RWPE1 (cell line): ENCODE data around the gene GRIK4.

Source experiments
- CTCF ChIA-PET: fragments of 350-600 bp; sonication (Branson Sonifier 250); formaldehyde crosslinking; extraction: SDS; loops from one replicate; lab custom pipeline; 2021; lab: Yijun Ruan, JAX
- POLR2A ChIA-PET: fragments of 400-600 bp; formaldehyde crosslinking; extraction: SDS; loops from one replicate; lab custom pipeline; 2020; ENCODE audit warnings: antibody characterized with exemption; ENCODE audit not compliant: low non-redundant PET; lab: Yijun Ruan, JAX
- DNase-seq: peaks from one replicate; pipeline ENCODE4 v3.0.0; 2012; ENCODE audit warnings: low spot score
- H3K27ac ChIP-seq: fragments of 450-650 bp; 2 replicates; pipeline ENCODE4 v1.5.1; 2017
- TF ChIP-seq, protein P1 (sequence below): fragments of 450-650 bp; conservative IDR thresholded peaks from 2 replicates; pipeline ENCODE4 v1.5.1; 2017; ENCODE audit warnings: low read depth, mild to moderate bottlenecking

The GRIK4 gene

DNA sequence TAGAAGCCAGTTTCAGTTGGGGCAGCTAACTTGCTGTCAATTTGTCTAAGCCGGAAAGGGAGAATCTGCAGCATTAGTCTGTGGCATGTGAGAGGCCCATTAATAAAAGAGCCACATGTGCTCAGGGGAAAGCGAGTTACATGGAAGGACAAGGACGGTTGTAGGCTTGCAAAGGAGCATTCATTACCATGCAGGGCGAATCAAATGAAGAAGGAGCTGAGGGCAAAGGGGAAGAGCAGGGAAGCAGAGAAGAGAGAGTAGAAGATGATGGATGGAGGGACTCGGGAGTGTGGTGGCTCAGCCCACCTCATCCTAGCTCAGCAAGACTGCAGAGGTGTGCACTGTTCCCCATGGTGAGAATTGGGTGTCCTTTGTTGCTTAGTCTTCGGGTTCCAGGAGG lies 359.6 kb downstream of the GRIK4 start:
- ChIA-PET POLR2A (no interaction called here), CTCF (interaction anchor here (0.6 kb wide), 1 partner anchor 17 kb away, joined by 3 read pairs; no protein-coding TSS in a partner anchor)
- TF ChIP-seq, protein P1, sequence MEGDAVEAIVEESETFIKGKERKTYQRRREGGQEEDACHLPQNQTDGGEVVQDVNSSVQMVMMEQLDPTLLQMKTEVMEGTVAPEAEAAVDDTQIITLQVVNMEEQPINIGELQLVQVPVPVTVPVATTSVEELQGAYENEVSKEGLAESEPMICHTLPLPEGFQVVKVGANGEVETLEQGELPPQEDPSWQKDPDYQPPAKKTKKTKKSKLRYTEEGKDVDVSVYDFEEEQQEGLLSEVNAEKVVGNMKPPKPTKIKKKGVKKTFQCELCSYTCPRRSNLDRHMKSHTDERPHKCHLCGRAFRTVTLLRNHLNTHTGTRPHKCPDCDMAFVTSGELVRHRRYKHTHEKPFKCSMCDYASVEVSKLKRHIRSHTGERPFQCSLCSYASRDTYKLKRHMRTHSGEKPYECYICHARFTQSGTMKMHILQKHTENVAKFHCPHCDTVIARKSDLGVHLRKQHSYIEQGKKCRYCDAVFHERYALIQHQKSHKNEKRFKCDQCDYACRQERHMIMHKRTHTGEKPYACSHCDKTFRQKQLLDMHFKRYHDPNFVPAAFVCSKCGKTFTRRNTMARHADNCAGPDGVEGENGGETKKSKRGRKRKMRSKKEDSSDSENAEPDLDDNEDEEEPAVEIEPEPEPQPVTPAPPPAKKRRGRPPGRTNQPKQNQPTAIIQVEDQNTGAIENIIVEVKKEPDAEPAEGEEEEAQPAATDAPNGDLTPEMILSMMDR = no peak
- H3K27ac ChIP-seq = no peak overlapping the region
- no peak for DNase-seq

DNA sequence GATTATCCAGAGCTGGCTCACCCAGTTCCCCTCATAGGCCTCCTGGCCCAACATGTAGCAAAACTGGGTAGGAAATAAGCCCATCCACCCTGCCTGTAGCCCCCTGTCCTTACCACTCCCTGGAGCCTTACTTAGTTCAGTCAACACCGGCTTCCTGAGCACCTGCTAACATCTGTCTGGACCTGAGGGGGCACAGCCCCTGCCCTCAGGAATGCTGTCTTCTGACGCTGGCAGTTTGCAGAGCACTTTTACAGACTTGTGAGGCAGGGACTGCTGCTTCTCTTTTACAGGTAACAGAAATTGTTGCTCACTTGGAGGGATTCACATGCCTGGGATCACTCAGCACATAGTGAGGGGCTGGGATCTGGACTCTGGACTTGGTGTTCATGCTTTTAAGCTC lies 360.4 kb downstream of the GRIK4 start:
- TF ChIP-seq, protein P1 = no peak
- H3K27ac ChIP-seq = no peak overlapping the region
- POLR2A ChIA-PET = no interaction called here
- DNase-seq = no peak
- CTCF ChIA-PET = interaction anchor here (0.6 kb wide), 1 partner anchor 122 kb away, joined by 7 read pairs; no protein-coding TSS in a partner anchor

DNA sequence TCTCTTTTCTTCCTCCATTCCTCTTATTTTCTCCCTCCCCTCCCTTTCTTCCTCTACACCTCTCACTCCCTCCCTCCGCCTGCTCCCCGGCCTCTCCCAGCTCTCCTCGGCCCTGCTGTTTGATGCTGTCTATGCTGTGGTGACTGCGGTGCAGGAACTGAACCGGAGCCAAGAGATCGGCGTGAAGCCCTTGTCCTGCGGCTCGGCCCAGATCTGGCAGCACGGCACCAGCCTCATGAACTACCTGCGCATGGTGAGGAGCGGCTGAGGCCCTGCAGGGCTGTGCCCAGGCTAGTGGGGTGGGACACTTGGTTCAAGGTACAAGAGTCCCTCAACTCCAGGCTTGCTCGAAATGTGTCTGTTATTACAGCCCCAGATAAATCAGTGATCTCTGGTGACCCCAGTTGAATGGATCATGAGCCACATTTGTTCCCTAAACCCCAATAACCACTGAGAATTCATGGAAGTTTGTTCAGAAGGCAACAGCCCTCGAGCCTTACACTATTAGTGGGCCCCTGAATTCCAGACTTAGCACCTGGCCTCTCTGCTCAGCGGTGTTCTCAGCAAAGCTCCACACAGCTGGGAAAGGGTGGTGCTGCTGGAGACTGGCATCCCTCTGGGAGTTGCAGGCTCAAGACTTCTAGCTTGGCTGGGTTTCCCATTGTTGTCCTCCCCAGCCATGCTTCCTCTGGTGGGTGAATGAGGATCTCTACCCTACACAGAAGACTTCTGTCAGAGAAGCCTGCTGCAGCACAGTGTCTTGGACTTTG lies 362.6 kb downstream of the GRIK4 start:
- CTCF ChIA-PET = no interaction called here
- DNase-seq = no peak
- POLR2A ChIA-PET = no interaction called here
- TF ChIP-seq, protein P1 = no peak
- no peak overlapping the region for H3K27ac ChIP-seq

DNA sequence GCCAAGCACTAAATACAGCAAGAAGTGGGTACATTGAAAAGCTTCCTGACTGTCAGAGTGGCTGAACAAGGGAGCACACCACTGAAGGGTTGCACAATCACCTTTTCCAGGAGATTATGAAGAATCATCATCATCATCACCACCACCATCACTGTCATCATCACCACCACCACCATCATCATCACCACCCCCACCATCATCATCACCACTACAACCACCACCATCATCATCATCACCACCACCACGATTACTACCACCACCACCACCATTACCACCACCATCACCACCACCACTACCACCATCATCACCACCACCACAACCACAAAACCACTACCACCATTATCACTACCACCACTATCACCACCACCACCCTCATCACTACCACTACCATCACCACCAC lies 364.4 kb downstream of the GRIK4 start:
- no peak overlapping the region for H3K27ac ChIP-seq
- ChIA-PET POLR2A (no interaction called here), CTCF (no interaction called here)
- no peak for DNase-seq
- TF ChIP-seq, protein P1 = no peak

DNA sequence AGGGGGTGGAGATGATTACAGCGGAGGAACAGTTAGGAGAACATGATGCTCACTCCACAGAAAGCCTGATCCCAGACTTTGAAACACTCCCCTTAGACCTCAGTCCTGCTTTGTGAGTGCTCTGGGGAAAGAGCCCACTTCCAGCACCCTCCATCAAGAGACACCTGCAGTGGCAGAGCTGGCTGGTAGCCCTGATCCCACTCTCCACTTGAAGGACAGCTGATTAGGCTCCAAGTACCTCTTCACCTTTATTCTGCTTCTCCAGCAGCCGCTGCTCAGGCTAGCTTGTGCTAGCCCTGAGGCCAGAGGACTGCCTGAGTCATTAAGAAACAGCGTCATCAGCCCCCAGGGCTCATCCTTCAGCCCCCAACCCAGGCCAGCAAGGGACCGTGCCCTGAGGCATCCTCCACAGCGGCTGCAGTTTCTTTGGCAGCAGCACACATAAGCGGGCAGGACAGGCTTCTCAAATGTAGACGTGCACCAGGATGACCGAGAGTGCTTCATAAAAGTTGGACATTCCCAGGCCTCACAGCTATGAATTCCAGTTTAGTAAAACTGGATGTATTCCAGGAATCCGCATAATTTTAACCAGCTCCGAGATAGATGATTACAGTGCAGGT lies 366.3 kb downstream of the GRIK4 start:
- no peak for DNase-seq
- TF ChIP-seq, protein P1 = no peak
- no peak overlapping the region for H3K27ac ChIP-seq
- ChIA-PET CTCF (interaction anchor here (0.6 kb wide), 1 partner anchor 55 kb away, joined by 4 read pairs; no protein-coding TSS in a partner anchor), POLR2A (no interaction called here)

DNA sequence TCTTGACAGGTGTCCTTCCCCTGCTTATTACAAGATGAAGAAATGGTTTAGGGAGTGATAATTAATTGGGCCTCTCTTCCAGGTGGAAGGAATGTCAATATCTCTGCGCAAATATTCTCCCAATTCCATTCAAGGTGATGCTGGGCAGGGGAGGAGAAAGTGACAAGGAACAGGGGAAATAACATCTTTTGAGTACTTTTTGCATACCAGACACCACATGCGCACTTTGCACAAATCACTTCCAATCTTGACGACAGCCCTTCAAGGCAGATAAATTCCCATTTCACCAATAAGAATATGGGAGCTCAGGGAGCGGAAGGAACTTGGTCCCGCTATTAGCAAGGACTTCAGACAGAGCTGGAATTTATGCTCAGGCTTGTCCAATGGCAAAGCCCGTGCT lies 367.2 kb downstream of the GRIK4 start:
- no peak overlapping the region for H3K27ac ChIP-seq
- TF ChIP-seq, protein P1 = no peak
- ChIA-PET POLR2A (no interaction called here), CTCF (interaction anchor here (0.7 to 1.3 kb wide), 3 partner anchors 16 to 107 kb away, joined by 3 to 4 read pairs (median 3); no protein-coding TSS in a partner anchor)
- no peak for DNase-seq
